ENCODE results near the gene CNOT4. TPM values are rescaled to one million over a fixed set of nuclear protein-coding genes. Genes with fewer than 3 reads are reported as not detected.

CNOT4 gene, protein sequence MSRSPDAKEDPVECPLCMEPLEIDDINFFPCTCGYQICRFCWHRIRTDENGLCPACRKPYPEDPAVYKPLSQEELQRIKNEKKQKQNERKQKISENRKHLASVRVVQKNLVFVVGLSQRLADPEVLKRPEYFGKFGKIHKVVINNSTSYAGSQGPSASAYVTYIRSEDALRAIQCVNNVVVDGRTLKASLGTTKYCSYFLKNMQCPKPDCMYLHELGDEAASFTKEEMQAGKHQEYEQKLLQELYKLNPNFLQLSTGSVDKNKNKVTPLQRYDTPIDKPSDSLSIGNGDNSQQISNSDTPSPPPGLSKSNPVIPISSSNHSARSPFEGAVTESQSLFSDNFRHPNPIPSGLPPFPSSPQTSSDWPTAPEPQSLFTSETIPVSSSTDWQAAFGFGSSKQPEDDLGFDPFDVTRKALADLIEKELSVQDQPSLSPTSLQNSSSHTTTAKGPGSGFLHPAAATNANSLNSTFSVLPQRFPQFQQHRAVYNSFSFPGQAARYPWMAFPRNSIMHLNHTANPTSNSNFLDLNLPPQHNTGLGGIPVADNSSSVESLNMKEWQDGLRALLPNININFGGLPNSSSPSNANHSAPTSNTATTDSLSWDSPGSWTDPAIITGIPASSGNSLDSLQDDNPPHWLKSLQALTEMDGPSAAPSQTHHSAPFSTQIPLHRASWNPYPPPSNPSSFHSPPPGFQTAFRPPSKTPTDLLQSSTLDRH
- 6.7 and 9.1 TPM in 2 replicates for total RNA-seq (2014; rRNA removed; shearing (Covaris generic))
- polyA plus RNA-seq (2016; fragmentation: Nextera tagmentation; extraction: Ambion mirVana) = 18.2 and 18.4 TPM in 2 replicates

DNA sequence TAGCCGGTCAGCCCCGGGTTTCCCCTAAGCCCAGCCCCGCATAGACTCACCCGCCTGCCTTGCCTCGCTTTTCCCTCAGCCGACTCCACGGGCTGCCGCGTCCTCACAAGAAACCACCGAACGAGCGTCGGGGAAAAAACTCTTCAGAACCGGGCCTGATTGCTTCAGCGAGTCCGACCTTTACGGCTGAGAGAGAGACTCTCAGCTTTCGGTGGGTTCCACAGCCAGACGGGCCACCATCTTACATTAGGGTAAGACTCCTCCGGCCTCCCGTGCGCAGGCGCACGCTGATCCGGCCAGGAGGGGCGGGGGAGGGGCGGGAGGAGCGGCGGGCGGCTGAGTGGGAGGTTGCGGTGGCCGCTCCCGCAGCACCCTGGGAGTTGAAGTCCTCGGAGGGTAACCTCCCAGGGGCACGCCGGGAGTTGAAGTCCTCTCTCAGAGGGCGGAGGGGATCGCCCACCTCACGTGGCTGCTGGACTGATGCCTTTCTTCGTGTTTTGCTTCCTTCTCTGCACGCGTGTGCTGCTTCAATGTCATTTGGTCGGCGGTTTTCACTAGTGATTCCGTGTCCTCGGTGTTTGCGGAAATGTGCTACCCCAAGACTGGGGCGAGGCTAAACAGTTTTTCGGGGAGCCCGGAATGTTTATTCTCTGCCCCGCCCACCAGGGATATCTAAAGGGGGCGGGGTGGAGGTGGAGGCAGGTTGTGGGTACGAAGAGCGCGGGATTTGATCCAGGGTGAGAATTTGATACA lies at the start of gene CNOT4:
Gene CNOT4 (minus strand): TSS at position 264 of the 753 bp plus-strand sequence. CDS start 71,771 bp downstream, outside the sequence.
- Histone ChIP-seq H3K9me3 (ENCODE audit: low read depth) (no peaks in the 10 kb centered on the region), H3K27ac (peak within 1 kb of the TSS; percentile 86), H3K9me2 (ENCODE audit: insufficient read depth) (no peaks in the 10 kb centered on the region), H3K79me2 (ENCODE audit: insufficient read depth) (peaks cover 46% of the 10 kb centered on the region), H3K27me3 (replicated peaks; ENCODE audit: insufficient read depth) (no peaks in the 10 kb centered on the region), H2AFZ (peak within 1 kb of the TSS; percentile 98), H3F3A (ENCODE audit: insufficient read depth) (peaks cover 24% of the 10 kb centered on the region), H3K4me1 (ENCODE audit: insufficient read depth) (peaks cover 16% of the 10 kb centered on the region), H3K36me3 (ENCODE audit: low read depth) (no peaks in the 10 kb centered on the region), H4K20me1 (ENCODE audit: insufficient read depth) (peaks cover 8% of the 10 kb centered on the region; the same call in 1 of the 2 replicates), H3K4me3 (peak within 1 kb of the TSS; percentile 97), H3K9ac (peak within 1 kb of the TSS; percentile 92), H3K4me2 (ENCODE audit: unreplicated experiment) (peak within 1 kb of the TSS; percentile 98)
- peak; percentile 99 for DNase-seq
- TF ChIP-seq EZH2 (IDR thresholded peaks at IDR 0.05; ENCODE audit: insufficient read depth, poor library complexity, severe bottlenecking) = no peak
- no peak for TF ChIP-seq EZH2phosphoT487 (IDR thresholded peaks at IDR 0.05; ENCODE audit: insufficient read depth, low read depth)
- in situ Hi-C loops (cut with MboI) = no loop called here
- WGBS, 2 experiments (ENCODE audit: low coverage in 1 of 2, low lambda C conversion rate in 2 of 2, missing lambda C conversion rate in 2 of 2) = 1% methylated on average over 36 to 54 of the region's 55 CpGs

DNA sequence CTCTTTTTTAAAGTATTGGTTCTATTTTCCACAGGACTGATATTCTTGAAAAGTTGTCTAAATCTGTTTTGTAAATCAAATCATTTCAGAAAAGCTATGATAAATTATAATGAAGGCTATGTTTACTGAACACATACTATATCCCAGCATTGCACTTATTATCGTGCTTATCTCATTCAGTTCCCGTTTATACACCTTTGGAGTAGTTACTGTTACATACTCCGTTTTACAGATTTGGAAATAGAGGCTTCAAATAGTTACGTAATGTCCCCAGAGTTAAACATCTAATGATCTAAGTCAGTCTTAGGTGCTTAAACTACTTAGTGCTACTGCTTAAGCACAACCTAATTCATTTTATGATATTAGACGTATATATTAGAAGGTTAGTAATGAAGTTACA lies 49.0 kb upstream of the CNOT4 start:
- TF ChIP-seq EZH2phosphoT487 (IDR thresholded peaks at IDR 0.05; ENCODE audit: insufficient read depth, low read depth) (no peak), EZH2 (IDR thresholded peaks at IDR 0.05; ENCODE audit: insufficient read depth, poor library complexity, severe bottlenecking) (no peak)
- no peaks in the 10 kb centered on the region for H3K27me3 ChIP-seq (replicated peaks; ENCODE audit: insufficient read depth)
- peaks cover 12% of the 10 kb centered on the region for H3F3A ChIP-seq (ENCODE audit: insufficient read depth)
- H3K4me1 ChIP-seq (ENCODE audit: insufficient read depth) = peaks cover 7% of the 10 kb centered on the region; the same call in 1 of the 2 replicates
- peak overlapping the region; percentile 100 for H2AFZ ChIP-seq
- peaks cover 54% of the 10 kb centered on the region for H3K79me2 ChIP-seq (ENCODE audit: insufficient read depth)
- no peak for DNase-seq
- in situ Hi-C loops (cut with MboI) = loop anchor here (25.0 kb wide), 1 partner anchor 272 kb away; no protein-coding TSS in a partner anchor
- H3K36me3 ChIP-seq (ENCODE audit: low read depth) = no peaks in the 10 kb centered on the region
- WGBS, 2 experiments (ENCODE audit: low coverage in 1 of 2, low lambda C conversion rate in 2 of 2, missing lambda C conversion rate in 2 of 2) = 71 to 73% methylated on average over 5 of the region's 5 CpGs
- H3K27ac ChIP-seq = peak overlapping the region; percentile 92
- H3K4me2 ChIP-seq (ENCODE audit: unreplicated experiment) = peak overlapping the region; percentile 92
- no peaks in the 10 kb centered on the region for H4K20me1 ChIP-seq (ENCODE audit: insufficient read depth)
- H3K9ac ChIP-seq = peak overlapping the region; percentile 92
- H3K9me2 ChIP-seq (ENCODE audit: insufficient read depth) = no peaks in the 10 kb centered on the region
- peak overlapping the region; percentile 87 for H3K4me3 ChIP-seq
- H3K9me3 ChIP-seq (ENCODE audit: low read depth) = no peaks in the 10 kb centered on the region

DNA sequence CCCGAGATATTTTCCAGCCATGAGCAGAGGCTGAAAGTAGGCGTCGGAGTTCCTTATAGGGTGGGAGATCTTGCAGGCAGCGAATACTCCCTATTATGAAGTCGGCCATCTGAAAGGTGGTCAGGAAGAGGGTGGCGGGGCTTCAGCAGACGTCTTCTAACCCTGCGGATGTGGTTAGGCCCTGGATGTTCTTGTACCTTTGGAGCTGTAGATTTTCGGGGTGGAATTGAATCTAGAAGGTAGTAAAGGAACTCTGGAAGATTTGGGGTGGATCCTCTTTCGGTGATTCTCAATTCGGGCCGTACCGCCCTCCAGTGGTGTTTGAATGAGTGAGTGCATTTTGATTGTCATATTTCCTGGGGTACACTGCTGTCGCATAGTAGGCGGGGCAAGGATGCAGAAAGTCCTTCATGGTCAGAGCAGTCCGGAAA lies 48.5 kb upstream of the CNOT4 start:
- in situ Hi-C loops (cut with MboI) = loop anchor here (25.0 kb wide), 1 partner anchor 271 kb away; no protein-coding TSS in a partner anchor
- peak overlapping the region; percentile 92 for H3K4me2 ChIP-seq (ENCODE audit: unreplicated experiment)
- H3K27ac ChIP-seq = peak overlapping the region; percentile 92
- peaks cover 7% of the 10 kb centered on the region; the same call in 1 of the 2 replicates for H3K4me1 ChIP-seq (ENCODE audit: insufficient read depth)
- H3K9ac ChIP-seq = peak overlapping the region; percentile 92
- H3K79me2 ChIP-seq (ENCODE audit: insufficient read depth) = peaks cover 49% of the 10 kb centered on the region
- no peaks in the 10 kb centered on the region for H3K36me3 ChIP-seq (ENCODE audit: low read depth)
- no peak for TF ChIP-seq EZH2 (IDR thresholded peaks at IDR 0.05; ENCODE audit: insufficient read depth, poor library complexity, severe bottlenecking)
- TF ChIP-seq EZH2phosphoT487 (IDR thresholded peaks at IDR 0.05; ENCODE audit: insufficient read depth, low read depth) = no peak
- no peaks in the 10 kb centered on the region for H3K27me3 ChIP-seq (replicated peaks; ENCODE audit: insufficient read depth)
- peaks cover 12% of the 10 kb centered on the region for H3F3A ChIP-seq (ENCODE audit: insufficient read depth)
- peak overlapping the region; percentile 100 for H2AFZ ChIP-seq
- H3K9me2 ChIP-seq (ENCODE audit: insufficient read depth) = no peaks in the 10 kb centered on the region
- no peaks in the 10 kb centered on the region for H3K9me3 ChIP-seq (ENCODE audit: low read depth)
- 0 to 2% methylated on average over 16 of the region's 16 CpGs for WGBS, 2 experiments (ENCODE audit: low coverage in 1 of 2, low lambda C conversion rate in 2 of 2, missing lambda C conversion rate in 2 of 2)
- peak; percentile 82 for DNase-seq
- no peaks in the 10 kb centered on the region for H4K20me1 ChIP-seq (ENCODE audit: insufficient read depth)
- peak overlapping the region; percentile 87 for H3K4me3 ChIP-seq
